Upper lobe of right lung (tissue), 1 donor: Measurements from ENCODE around the gene GPRC5D. TPM values are rescaled to one million over a fixed set of nuclear protein-coding genes. Genes with fewer than 3 reads are reported as not detected.

ENCODE experiments used
- ATAC-seq: fragments of 200-7000 bp; cut with Tn5 transposase; one replicate; pipeline ENCODE4 v1.9.1; 2020; ENCODE audit warnings: mild to moderate bottlenecking, moderate library complexity
- DNase-seq: peaks from one replicate; pipeline ENCODE4 v3.0.0-alpha.2; 2020
- H3K27ac ChIP-seq: fragments of 200-600 bp; one replicate; pipeline ENCODE4 v1.8.0; 2022
- H3K27me3 ChIP-seq: fragments of 200-600 bp; one replicate; pipeline ENCODE4 v1.8.0; 2022; ENCODE audit warnings: mild to moderate bottlenecking
- H3K36me3 ChIP-seq: fragments of 200-600 bp; one replicate; pipeline ENCODE4 v1.8.0; 2022
- H3K4me1 ChIP-seq: fragments of 200-600 bp; one replicate; pipeline ENCODE4 v1.8.0; 2022
- H3K4me3 ChIP-seq: fragments of 200-600 bp; one replicate; pipeline ENCODE4 v1.8.0; 2022; ENCODE audit warnings: mild to moderate bottlenecking
- H3K9me3 ChIP-seq: fragments of 200-600 bp; one replicate; pipeline ENCODE4 v1.8.0; 2022
- intact Hi-C: fragments of 100-400 bp; cut with DNase I; formaldehyde crosslinking; loops from one replicate; pipeline ENCODE4 v1.11.0; 2022
- total RNA-seq: library from RNA; stranded (reverse); fragmentation: NEBNext Ultra II Directional; extraction: Animal tissue kit (Norgen Biotek cat#: 25700); gene quantifications from one replicate; pipeline ENCODE4 v1.2.1, GENCODE V29; 2021
- TF ChIP-seq, protein P1 (sequence below): fragments of 200-600 bp; IDR thresholded peaks from one replicate; pipeline ENCODE4 v1.8.0; 2022; ENCODE audit warnings: antibody characterized with exemption
- donor health status: DM: no; HTN: yes; CAD: no; lungs with severe emphysema.

GPRC5D gene
- total RNA-seq, 1 donor from 2014 or later = not detected

DNA sequence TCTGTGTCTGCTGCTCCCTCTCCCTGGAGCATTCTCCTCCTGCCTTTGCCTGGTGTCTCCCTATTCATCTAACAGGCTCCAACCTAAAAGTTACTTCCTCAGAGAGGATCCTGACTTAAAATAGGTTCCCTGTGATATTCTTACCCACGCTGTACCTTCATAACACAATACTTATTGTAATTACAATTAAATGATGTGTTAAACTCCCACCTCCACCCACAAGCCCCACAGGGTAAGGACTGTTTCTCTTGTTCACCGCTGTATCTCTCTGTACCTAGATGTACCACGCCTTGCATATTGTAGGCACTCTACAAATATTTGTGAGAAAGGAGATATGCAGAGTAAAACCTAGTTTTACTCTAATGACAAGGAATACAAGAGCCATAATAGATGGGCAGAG lies 43.1 kb upstream of the GPRC5D start:
- no peaks in the 10 kb centered on the region for H3K27me3 ChIP-seq
- H3K36me3 ChIP-seq = no peaks in the 10 kb centered on the region
- peaks cover 50% of the 10 kb centered on the region for H3K4me1 ChIP-seq
- DNase-seq (no peak), ATAC-seq (no peak)
- TF ChIP-seq, protein P1, sequence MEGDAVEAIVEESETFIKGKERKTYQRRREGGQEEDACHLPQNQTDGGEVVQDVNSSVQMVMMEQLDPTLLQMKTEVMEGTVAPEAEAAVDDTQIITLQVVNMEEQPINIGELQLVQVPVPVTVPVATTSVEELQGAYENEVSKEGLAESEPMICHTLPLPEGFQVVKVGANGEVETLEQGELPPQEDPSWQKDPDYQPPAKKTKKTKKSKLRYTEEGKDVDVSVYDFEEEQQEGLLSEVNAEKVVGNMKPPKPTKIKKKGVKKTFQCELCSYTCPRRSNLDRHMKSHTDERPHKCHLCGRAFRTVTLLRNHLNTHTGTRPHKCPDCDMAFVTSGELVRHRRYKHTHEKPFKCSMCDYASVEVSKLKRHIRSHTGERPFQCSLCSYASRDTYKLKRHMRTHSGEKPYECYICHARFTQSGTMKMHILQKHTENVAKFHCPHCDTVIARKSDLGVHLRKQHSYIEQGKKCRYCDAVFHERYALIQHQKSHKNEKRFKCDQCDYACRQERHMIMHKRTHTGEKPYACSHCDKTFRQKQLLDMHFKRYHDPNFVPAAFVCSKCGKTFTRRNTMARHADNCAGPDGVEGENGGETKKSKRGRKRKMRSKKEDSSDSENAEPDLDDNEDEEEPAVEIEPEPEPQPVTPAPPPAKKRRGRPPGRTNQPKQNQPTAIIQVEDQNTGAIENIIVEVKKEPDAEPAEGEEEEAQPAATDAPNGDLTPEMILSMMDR = no peak
- no peak overlapping the region for H3K4me3 ChIP-seq
- intact Hi-C loops = loop anchor here (10.0 kb wide), 1 partner anchor 240 kb away; no protein-coding TSS in a partner anchor
- no peaks in the 10 kb centered on the region for H3K9me3 ChIP-seq
- no peak overlapping the region for H3K27ac ChIP-seq

DNA sequence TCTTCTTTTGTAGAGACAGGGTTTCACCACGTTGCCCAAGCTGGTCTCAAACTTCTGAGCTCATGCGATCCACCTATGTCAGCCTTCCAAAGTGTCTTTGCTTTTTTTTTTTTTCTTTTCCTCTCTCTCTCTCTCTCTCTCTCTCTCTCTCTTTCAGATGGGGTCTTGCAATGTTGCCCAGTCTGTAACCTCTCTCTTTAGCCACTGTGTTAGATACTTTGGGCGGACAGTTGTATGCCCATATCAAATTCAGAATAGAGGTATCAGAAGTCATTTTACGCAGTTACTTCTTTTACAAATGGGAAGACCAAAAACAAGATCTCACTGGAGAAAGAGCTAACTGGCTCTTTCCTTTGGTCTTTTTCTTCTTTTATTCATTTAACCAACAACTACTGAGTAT lies 41.4 kb upstream of the GPRC5D start:
- Histone ChIP-seq H3K36me3 (peaks cover 9% of the 10 kb centered on the region), H3K4me3 (no peak overlapping the region)

DNA sequence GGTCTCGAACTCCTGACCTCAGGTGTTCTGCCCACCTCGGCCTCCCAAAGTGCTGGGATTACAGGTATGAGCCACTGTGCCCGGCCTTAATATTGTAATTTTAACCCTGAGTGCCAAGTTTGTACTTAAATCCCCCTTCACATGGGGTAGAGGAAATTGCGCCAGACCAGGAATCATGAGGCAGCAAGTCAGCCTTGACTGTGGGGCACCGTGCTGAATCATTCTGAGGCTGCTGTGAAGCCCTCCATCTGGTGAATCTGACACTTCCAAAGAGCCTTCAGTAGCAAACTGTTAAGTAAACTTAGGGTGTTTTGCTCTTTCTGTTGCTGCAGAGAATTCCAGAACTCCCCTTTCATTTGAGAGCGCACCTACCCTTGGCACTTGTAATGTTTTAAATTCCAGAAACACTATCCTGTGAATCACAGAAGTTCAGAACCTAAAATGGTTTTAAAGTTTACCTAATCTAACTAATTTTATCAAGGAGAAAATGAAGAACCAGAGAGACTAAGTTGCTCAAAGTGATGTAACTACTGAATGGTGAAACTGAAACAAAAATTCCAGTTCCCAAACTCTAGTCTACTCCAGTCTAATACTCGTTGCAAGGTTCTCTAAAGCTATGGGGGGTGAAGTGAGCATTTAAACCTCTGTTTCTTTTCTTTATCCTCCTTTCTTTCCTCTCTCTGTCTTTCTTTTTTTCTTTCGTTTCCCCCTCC lies 40.6 kb upstream of the GPRC5D start:
- H3K27me3 ChIP-seq = no peaks in the 10 kb centered on the region
- intact Hi-C loops = loop anchor here (10.0 kb wide), 1 partner anchor 242 kb away; no protein-coding TSS in a partner anchor
- H3K4me3 ChIP-seq = peak overlapping the region; percentile 14
- ATAC-seq (peak; percentile 87), DNase-seq (peak; percentile 73)
- H3K9me3 ChIP-seq = no peaks in the 10 kb centered on the region
- H3K27ac ChIP-seq = peak overlapping the region; percentile 67
- peaks cover 15% of the 10 kb centered on the region for H3K36me3 ChIP-seq
- peaks cover 32% of the 10 kb centered on the region for H3K4me1 ChIP-seq
- TF ChIP-seq, protein P1 = no peak

More for the DNA sequence above, 41.4 kb upstream of the GPRC5D start:
- TF ChIP-seq, protein P1 = no peak
- ATAC-seq (no peak), DNase-seq (no peak)
- no peaks in the 10 kb centered on the region for H3K9me3 ChIP-seq
- H3K27me3 ChIP-seq = no peaks in the 10 kb centered on the region
- H3K4me1 ChIP-seq = peaks cover 38% of the 10 kb centered on the region
- intact Hi-C loops = loop anchor here (10.0 kb wide), 1 partner anchor 241 kb away; no protein-coding TSS in a partner anchor
- H3K27ac ChIP-seq = peak overlapping the region; percentile 67

DNA sequence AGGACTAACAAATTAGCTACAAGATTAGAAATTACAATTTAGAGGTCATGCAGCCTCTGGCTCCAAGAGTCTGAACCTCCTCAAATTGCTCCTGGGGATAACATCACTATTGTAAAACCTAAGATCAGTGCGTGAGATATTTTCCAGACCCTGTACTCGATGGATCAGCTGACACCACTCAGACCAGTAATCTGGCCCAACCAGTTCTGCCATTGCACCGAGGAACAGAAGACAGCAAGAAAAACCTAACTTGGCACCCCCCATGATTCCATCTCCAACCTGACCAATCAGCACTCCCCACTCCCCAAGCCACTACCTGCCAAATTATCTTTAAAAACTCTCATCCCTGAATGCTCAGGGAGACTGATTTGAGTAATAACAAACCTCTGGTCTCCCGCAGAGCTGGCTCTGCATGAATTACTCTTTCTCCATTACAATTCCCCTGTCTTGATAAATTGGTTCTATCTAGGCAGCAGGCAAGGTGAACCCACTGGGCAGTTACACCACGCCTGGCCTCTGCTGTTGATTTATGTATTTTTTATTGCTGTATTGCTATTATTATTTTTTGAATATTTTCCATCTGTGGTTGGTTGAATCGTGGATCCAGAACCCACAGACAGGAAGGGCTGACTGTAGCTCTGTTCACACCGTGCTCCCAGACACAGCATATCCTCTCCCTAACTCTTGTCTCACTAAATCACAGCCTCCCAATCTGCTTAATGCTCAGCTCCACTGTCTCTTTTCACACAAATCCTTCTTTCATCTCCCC lies 38.9 kb upstream of the GPRC5D start:
- no peak overlapping the region for H3K27ac ChIP-seq
- intact Hi-C loops = loop anchor here (10.0 kb wide), 1 partner anchor 244 kb away; no protein-coding TSS in a partner anchor
- no peak for DNase-seq

DNA sequence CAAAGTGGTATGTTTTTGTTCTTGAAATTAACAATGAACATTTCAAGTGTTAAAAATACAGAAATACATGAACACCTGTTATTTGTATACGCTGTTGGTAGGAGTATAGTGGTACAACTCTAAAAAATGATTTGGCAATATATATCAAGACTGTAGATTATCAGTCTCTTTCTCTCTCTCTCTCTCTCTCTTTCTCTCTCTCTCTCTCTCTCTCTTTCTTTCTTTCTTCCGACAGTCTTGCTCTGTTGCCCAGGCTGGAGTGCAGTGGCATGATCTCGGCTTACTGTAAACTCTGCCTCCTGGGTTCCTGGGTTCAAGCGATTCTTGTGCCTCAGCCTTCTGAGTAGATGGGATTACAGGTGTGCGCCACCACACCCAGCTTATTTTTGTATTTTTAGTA lies 35.5 kb upstream of the GPRC5D start:
- H3K36me3 ChIP-seq = peaks cover 60% of the 10 kb centered on the region
- intact Hi-C loops = no loop called here
- no peak for ATAC-seq

More for the DNA sequence above, 38.9 kb upstream of the GPRC5D start:
- peaks cover 31% of the 10 kb centered on the region for H3K36me3 ChIP-seq
- ATAC-seq = no peak
- peaks cover 18% of the 10 kb centered on the region for H3K4me1 ChIP-seq
- TF ChIP-seq, protein P1 = no peak
- no peak overlapping the region for H3K4me3 ChIP-seq
- no peaks in the 10 kb centered on the region for H3K9me3 ChIP-seq
- H3K27me3 ChIP-seq = no peaks in the 10 kb centered on the region

More for the DNA sequence above, 35.5 kb upstream of the GPRC5D start:
- no peak overlapping the region for H3K4me3 ChIP-seq
- no peak for DNase-seq
- no peaks in the 10 kb centered on the region for H3K27me3 ChIP-seq
- no peak overlapping the region for H3K27ac ChIP-seq
- H3K4me1 ChIP-seq = peaks cover 6% of the 10 kb centered on the region
- TF ChIP-seq, protein P1 = no peak
- no peaks in the 10 kb centered on the region for H3K9me3 ChIP-seq
